ENCODE data around the gene PROM2. TPM values are rescaled to one million over a fixed set of nuclear protein-coding genes. Genes with fewer than 3 reads are reported as not detected.

Gene PROM2
- total RNA-seq, 2 experiments from 2014 or later: 0.48 TPM; not detected in 1

GRCh38 chr2:95281786-95282185 lies 7.5 kb downstream of the PROM2 start:
- H3K4me3 Mint-ChIP-seq: no peak overlapping the region
- ChIA-PET CTCF (no interaction called here), POLR2A (no interaction called here)
- no peak for DNase-seq
- H3K27ac Mint-ChIP-seq: no peak overlapping the region
- H3K27me3 Mint-ChIP-seq: no peaks in the 10 kb centered on the region
- no peaks in the 10 kb centered on the region for H3K36me3 Mint-ChIP-seq
- intact Hi-C loops (cut with micrococcal nuclease): no loop called here
- H3K4me1 Mint-ChIP-seq (ENCODE audit: low read depth): no peaks in the 10 kb centered on the region
- no peaks in the 10 kb centered on the region for H3K9me3 Mint-ChIP-seq

GRCh38 chr2:95282458-95282857 lies 8.2 kb downstream of the PROM2 start:
- no peak overlapping the region for H3K4me3 Mint-ChIP-seq
- POLR2A ChIA-PET: no interaction called here
- no peaks in the 10 kb centered on the region for H3K9me3 Mint-ChIP-seq
- H3K27me3 Mint-ChIP-seq: no peaks in the 10 kb centered on the region
- no peaks in the 10 kb centered on the region for H3K36me3 Mint-ChIP-seq
- no peak for DNase-seq
- no peak overlapping the region for H3K27ac Mint-ChIP-seq
- no peaks in the 10 kb centered on the region for H3K4me1 Mint-ChIP-seq (ENCODE audit: low read depth)
- CTCF ChIA-PET: no interaction called here
- intact Hi-C loops (cut with micrococcal nuclease): no loop called here

- no peaks in the 10 kb centered on the region for H3K27me3 Mint-ChIP-seq
- POLR2A ChIA-PET: no interaction called here
- no peak overlapping the region for H3K27ac Mint-ChIP-seq
- no peaks in the 10 kb centered on the region for H3K36me3 Mint-ChIP-seq
- no peak overlapping the region for H3K4me3 Mint-ChIP-seq
- H3K9me3 Mint-ChIP-seq: no peaks in the 10 kb centered on the region
- no peaks in the 10 kb centered on the region for H3K4me1 Mint-ChIP-seq (ENCODE audit: low read depth)
- intact Hi-C loops (cut with micrococcal nuclease): no loop called here
- CTCF ChIA-PET: no interaction called here
- no peak for DNase-seq
Observed at GRCh38 chr2:95283562-95283961, 9.3 kb downstream of the PROM2 start.

- H3K4me1 Mint-ChIP-seq (ENCODE audit: low read depth): no peaks in the 10 kb centered on the region
- H3K27me3 Mint-ChIP-seq: no peaks in the 10 kb centered on the region
- CTCF ChIA-PET: no interaction called here
- H3K27ac Mint-ChIP-seq: no peak overlapping the region
- intact Hi-C loops (cut with micrococcal nuclease): no loop called here
- POLR2A ChIA-PET: no interaction called here
- no peaks in the 10 kb centered on the region for H3K36me3 Mint-ChIP-seq
- H3K9me3 Mint-ChIP-seq: peaks cover under 1% of the 10 kb centered on the region
- H3K4me3 Mint-ChIP-seq: no peak overlapping the region
- no peak for DNase-seq
Observed at GRCh38 chr2:95284886-95285541, 10.8 kb downstream of the PROM2 start.

GRCh38 chr2:95285542-95285932 lies 11.3 kb downstream of the PROM2 start:
- intact Hi-C loops (cut with micrococcal nuclease): no loop called here
- no peaks in the 10 kb centered on the region for H3K4me1 Mint-ChIP-seq (ENCODE audit: low read depth)
- H3K27ac Mint-ChIP-seq: no peak overlapping the region
- ChIA-PET POLR2A (no interaction called here), CTCF (no interaction called here)
- no peaks in the 10 kb centered on the region for H3K27me3 Mint-ChIP-seq
- no peaks in the 10 kb centered on the region for H3K36me3 Mint-ChIP-seq
- H3K4me3 Mint-ChIP-seq: no peak overlapping the region
- DNase-seq: no peak
- peaks cover 6% of the 10 kb centered on the region for H3K9me3 Mint-ChIP-seq

- H3K36me3 Mint-ChIP-seq: no peaks in the 10 kb centered on the region
- POLR2A ChIA-PET: no interaction called here
- no peaks in the 10 kb centered on the region for H3K4me1 Mint-ChIP-seq (ENCODE audit: low read depth)
- H3K9me3 Mint-ChIP-seq: peaks cover 23% of the 10 kb centered on the region
- intact Hi-C loops (cut with micrococcal nuclease): no loop called here
- H3K4me3 Mint-ChIP-seq: no peak overlapping the region
- no peak overlapping the region for H3K27ac Mint-ChIP-seq
- CTCF ChIA-PET: interaction anchor here (1.3 kb wide), 1 partner anchor 55 kb away, joined by 3 read pairs; no protein-coding TSS in a partner anchor
- H3K27me3 Mint-ChIP-seq: no peaks in the 10 kb centered on the region
- no peak for DNase-seq
Observed at GRCh38 chr2:95287336-95287735, 13.1 kb downstream of the PROM2 start.

GRCh38 chr2:95287806-95288205 lies 13.6 kb downstream of the PROM2 start:
- intact Hi-C loops (cut with micrococcal nuclease): no loop called here
- H3K9me3 Mint-ChIP-seq: peaks cover 25% of the 10 kb centered on the region
- ChIA-PET POLR2A (no interaction called here), CTCF (interaction anchor here (1.3 kb wide), 1 partner anchor 56 kb away, joined by 3 read pairs; no protein-coding TSS in a partner anchor)
- no peak overlapping the region for H3K4me3 Mint-ChIP-seq
- no peaks in the 10 kb centered on the region for H3K27me3 Mint-ChIP-seq
- no peak for DNase-seq
- H3K27ac Mint-ChIP-seq: no peak overlapping the region
- no peaks in the 10 kb centered on the region for H3K4me1 Mint-ChIP-seq (ENCODE audit: low read depth)
- H3K36me3 Mint-ChIP-seq: no peaks in the 10 kb centered on the region

- intact Hi-C loops (cut with micrococcal nuclease): no loop called here
- Mint-ChIP-seq H3K9me3 (peaks cover 25% of the 10 kb centered on the region), H3K36me3 (no peaks in the 10 kb centered on the region), H3K27me3 (no peaks in the 10 kb centered on the region), H3K4me1 (ENCODE audit: low read depth) (no peaks in the 10 kb centered on the region), H3K4me3 (no peak overlapping the region), H3K27ac (no peak overlapping the region)
- no peak for DNase-seq
- ChIA-PET POLR2A (no interaction called here), CTCF (no interaction called here)
Observed at GRCh38 chr2:95289253-95289652, 15.0 kb downstream of the PROM2 start.

GRCh38 chr2:95291222-95291621 lies 17.0 kb downstream of the PROM2 start:
- H3K36me3 Mint-ChIP-seq: no peaks in the 10 kb centered on the region
- H3K27me3 Mint-ChIP-seq: no peaks in the 10 kb centered on the region
- H3K9me3 Mint-ChIP-seq: peaks cover 25% of the 10 kb centered on the region
- POLR2A ChIA-PET: no interaction called here
- no peak overlapping the region for H3K27ac Mint-ChIP-seq
- intact Hi-C loops (cut with micrococcal nuclease): no loop called here
- DNase-seq: no peak
- CTCF ChIA-PET: no interaction called here
- H3K4me3 Mint-ChIP-seq: no peak overlapping the region
- H3K4me1 Mint-ChIP-seq (ENCODE audit: low read depth): no peaks in the 10 kb centered on the region

- H3K4me1 Mint-ChIP-seq (ENCODE audit: low read depth): no peaks in the 10 kb centered on the region
- ChIA-PET CTCF (no interaction called here), POLR2A (no interaction called here)
- no peak for DNase-seq
- intact Hi-C loops (cut with micrococcal nuclease): no loop called here
- H3K27me3 Mint-ChIP-seq: no peaks in the 10 kb centered on the region
- H3K4me3 Mint-ChIP-seq: no peak overlapping the region
- no peak overlapping the region for H3K27ac Mint-ChIP-seq
- H3K36me3 Mint-ChIP-seq: no peaks in the 10 kb centered on the region
- H3K9me3 Mint-ChIP-seq: peaks cover 25% of the 10 kb centered on the region
Observed at GRCh38 chr2:95292623-95293260, 18.5 kb downstream of the PROM2 start.

GRCh38 chr2:95294579-95295250 lies 20.5 kb downstream of the PROM2 start:
- Mint-ChIP-seq H3K4me3 (no peak overlapping the region), H3K27me3 (peaks cover 2% of the 10 kb centered on the region)
- POLR2A ChIA-PET: no interaction called here

GRCh38 chr2:95295376-95295775 lies 21.1 kb downstream of the PROM2 start:
- H3K9me3 Mint-ChIP-seq: peaks cover 20% of the 10 kb centered on the region
- intact Hi-C loops (cut with micrococcal nuclease): no loop called here
- no peak overlapping the region for H3K4me3 Mint-ChIP-seq
- H3K36me3 Mint-ChIP-seq: no peaks in the 10 kb centered on the region
- POLR2A ChIA-PET: no interaction called here
- H3K4me1 Mint-ChIP-seq (ENCODE audit: low read depth): no peaks in the 10 kb centered on the region
- no peak overlapping the region for H3K27ac Mint-ChIP-seq
- DNase-seq: no peak
- peaks cover 2% of the 10 kb centered on the region for H3K27me3 Mint-ChIP-seq
- CTCF ChIA-PET: no interaction called here

More at GRCh38 chr2:95294579-95295250, 20.5 kb downstream of the PROM2 start:
- no peaks in the 10 kb centered on the region for H3K4me1 Mint-ChIP-seq (ENCODE audit: low read depth)
- no peak overlapping the region for H3K27ac Mint-ChIP-seq
- intact Hi-C loops (cut with micrococcal nuclease): no loop called here
- DNase-seq: no peak
- H3K36me3 Mint-ChIP-seq: no peaks in the 10 kb centered on the region
- CTCF ChIA-PET: no interaction called here
- H3K9me3 Mint-ChIP-seq: peaks cover 25% of the 10 kb centered on the region

- H3K9me3 Mint-ChIP-seq: peaks cover 14% of the 10 kb centered on the region
- H3K27me3 Mint-ChIP-seq: peaks cover 2% of the 10 kb centered on the region
- H3K4me1 Mint-ChIP-seq (ENCODE audit: low read depth): no peaks in the 10 kb centered on the region
- no peak overlapping the region for H3K27ac Mint-ChIP-seq
- intact Hi-C loops (cut with micrococcal nuclease): no loop called here
- ChIA-PET CTCF (no interaction called here), POLR2A (no interaction called here)
- H3K4me3 Mint-ChIP-seq: no peak overlapping the region
- H3K36me3 Mint-ChIP-seq: no peaks in the 10 kb centered on the region
- no peak for DNase-seq
Observed at GRCh38 chr2:95296011-95296410, 21.8 kb downstream of the PROM2 start.
